ENCODE data around the gene ATP6V0A1.

Gene ATP6V0A1

DNA sequence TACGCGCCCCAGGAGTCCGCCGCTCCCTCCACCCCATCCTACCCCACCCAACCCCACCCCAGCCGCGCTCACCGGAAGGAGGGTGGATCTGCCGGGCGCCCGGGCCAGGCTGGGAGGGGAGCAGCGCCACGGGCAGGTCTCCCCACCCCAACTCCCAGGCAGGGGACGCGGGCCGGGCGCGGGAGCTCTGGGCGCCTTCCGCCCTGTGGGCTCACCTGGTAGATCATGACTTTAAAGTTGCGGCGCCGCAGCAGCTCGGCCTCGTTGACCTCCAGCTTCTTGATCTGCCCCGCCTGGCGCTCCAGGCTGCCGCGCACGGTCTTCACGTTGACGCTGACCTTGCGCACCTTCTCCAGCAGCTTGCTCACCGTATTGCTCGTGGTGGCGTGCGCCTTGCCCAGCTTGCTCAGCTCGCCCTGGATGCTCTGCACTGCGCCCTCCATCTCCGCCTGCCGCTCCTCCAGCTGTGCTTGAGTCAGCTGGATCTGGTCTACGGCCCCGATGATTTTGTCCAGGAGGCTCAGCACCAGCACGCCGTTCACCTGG, 36.2 kb upstream of the ATP6V0A1 start:
- H3K36me3 ChIP-seq = no peaks in the 10 kb centered on the region
- H3K27me3 ChIP-seq = no peaks in the 10 kb centered on the region
- TF ChIP-seq, protein P1, sequence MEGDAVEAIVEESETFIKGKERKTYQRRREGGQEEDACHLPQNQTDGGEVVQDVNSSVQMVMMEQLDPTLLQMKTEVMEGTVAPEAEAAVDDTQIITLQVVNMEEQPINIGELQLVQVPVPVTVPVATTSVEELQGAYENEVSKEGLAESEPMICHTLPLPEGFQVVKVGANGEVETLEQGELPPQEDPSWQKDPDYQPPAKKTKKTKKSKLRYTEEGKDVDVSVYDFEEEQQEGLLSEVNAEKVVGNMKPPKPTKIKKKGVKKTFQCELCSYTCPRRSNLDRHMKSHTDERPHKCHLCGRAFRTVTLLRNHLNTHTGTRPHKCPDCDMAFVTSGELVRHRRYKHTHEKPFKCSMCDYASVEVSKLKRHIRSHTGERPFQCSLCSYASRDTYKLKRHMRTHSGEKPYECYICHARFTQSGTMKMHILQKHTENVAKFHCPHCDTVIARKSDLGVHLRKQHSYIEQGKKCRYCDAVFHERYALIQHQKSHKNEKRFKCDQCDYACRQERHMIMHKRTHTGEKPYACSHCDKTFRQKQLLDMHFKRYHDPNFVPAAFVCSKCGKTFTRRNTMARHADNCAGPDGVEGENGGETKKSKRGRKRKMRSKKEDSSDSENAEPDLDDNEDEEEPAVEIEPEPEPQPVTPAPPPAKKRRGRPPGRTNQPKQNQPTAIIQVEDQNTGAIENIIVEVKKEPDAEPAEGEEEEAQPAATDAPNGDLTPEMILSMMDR (IDR thresholded peaks at IDR 0.05) = no peak
- H3K4me3 ChIP-seq = peak overlapping the region; percentile 86 to 99
- peak overlapping the region; percentile 98 to 100 for H3K27ac ChIP-seq
- H3K9me3 ChIP-seq = no peaks in the 10 kb centered on the region
- intact Hi-C loops (cut with DNase I; ENCODE audit: low total_unique reads) = loop anchor here (5.0 kb wide), 1 partner anchor 100 kb away; no protein-coding TSS in a partner anchor
- peak in 1 of 2 donors; percentile 74 for DNase-seq
- H3K4me1 ChIP-seq = peaks cover 0 to 58% (median 39%) of the 10 kb centered on the region in 4 donors

DNA sequence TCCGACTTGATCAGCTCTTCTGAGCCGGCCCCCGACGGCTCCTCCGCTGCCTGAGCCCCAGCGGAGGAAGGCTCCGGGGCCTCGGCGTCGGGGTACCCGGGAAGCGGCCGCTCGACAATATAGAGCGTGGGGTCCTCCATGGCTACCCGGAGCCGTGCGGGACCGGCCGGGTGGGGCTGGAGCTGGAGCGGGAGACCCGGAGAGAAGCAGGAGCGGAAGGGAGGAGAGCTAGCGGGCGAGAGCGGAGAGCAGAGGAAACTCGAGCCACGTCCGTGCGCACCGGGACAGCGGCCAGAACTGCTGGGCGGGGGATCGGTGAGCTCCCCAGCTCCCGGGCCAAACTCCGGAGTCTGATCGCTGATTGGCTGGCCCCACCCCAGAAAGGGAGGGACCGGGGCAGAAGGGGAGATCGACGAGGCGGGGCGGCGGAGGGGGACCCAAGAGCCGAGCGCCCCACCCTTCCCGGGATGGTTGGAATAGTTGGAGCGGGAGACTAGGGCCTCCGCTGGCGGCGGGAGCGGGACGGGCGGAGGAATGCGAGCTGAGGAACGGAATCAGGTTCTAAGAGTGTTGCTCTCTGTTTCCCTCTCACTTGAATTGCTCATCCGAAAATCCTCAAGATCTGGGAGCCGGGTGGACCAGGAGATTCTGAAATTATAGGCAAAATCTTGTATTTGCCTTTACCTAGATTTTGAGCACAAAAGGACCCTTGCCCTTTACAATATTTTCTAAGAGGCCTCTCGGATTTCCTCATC, 35.5 kb upstream of the ATP6V0A1 start, which contains the start of gene CAVIN1:
CAVIN1 (minus strand) TSS at position 299 of the 755 bp plus-strand sequence; CDS start at position 140, 159 bp downstream.
- Histone ChIP-seq H3K36me3 (no peaks in the 10 kb centered on the region), H3K4me1 (peaks cover 0 to 55% (median 36%) of the 10 kb centered on the region in 4 donors), H3K4me3 (peak within 1 kb of the TSS; percentile 86 to 99), H3K9me3 (no peaks in the 10 kb centered on the region), H3K27me3 (no peaks in the 10 kb centered on the region), H3K27ac (peak within 1 kb of the TSS; percentile 98 to 100)
- TF ChIP-seq, protein P1 (IDR thresholded peaks at IDR 0.05) = peak in 1 of 2 experiments; percentile 5
- peak; percentile 99 to 100 for DNase-seq
- intact Hi-C loops (cut with DNase I; ENCODE audit: low total_unique reads) = loop anchor here (5.0 kb wide), 1 partner anchor 99 kb away; no protein-coding TSS in a partner anchor

DNA sequence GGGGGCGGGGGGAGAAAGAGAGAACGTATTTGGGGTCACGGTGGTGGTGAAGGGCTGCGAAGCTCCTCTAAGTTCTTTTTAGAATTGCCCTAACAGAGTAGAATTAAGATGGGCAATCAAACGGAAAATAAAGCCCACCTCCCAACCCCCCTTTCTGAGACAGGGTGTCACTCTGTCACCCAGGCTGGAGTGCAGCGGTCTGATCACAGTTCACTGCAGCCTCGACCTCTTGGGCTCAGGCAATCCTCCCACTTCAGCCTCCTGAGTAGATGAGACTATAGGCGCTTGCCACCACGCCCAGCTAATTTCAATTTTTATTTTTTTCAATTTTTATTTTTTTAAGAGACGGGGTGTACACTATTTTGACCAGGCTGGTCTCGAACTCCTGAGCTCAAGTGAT, 34.9 kb upstream of the ATP6V0A1 start:
- no peaks in the 10 kb centered on the region for H3K27me3 ChIP-seq
- TF ChIP-seq, protein P1 (IDR thresholded peaks at IDR 0.05) = no peak
- no peak for DNase-seq
- no peaks in the 10 kb centered on the region for H3K9me3 ChIP-seq
- H3K36me3 ChIP-seq = no peaks in the 10 kb centered on the region
- intact Hi-C loops (cut with DNase I; ENCODE audit: low total_unique reads) = loop anchor here (5.0 kb wide), 1 partner anchor 99 kb away; no protein-coding TSS in a partner anchor
- H3K4me3 ChIP-seq = peak overlapping the region; percentile 86 to 99
- peak overlapping the region; percentile 98 to 100 for H3K27ac ChIP-seq
- H3K4me1 ChIP-seq = peaks cover 0 to 55% (median 35%) of the 10 kb centered on the region in 4 donors

DNA sequence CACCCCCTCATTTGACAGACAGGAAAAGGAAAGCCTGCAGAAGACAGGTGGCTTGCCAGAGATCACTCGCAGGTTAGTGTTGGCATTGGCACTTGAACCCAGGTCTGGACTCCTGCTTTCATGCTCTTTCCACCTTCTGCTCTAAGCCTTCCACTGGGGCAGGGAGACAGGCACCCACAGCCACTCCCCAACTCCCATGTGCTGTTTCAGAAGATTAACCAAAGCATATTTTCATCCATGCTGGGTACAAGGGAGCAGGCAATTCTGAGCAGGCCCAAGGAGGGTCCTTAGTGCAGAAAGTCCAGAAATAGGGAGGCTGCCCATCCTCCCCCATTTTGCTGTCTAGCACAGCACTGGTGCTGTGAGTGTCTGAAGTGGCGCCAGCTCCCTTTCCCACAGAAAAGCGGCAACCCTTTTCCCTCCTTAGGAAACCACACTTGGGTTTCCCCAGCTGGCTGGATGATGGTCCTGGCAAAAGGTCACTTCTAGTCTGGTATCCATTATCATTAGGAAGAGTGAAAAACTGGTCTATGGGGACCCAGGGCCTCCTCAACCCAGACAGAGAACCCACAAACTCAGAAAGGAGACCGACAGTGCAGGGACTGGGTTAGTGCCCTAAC, 33.6 kb upstream of the ATP6V0A1 start:
- peaks cover 0 to 45% (median 25%) of the 10 kb centered on the region in 4 donors for H3K4me1 ChIP-seq
- no peaks in the 10 kb centered on the region for H3K36me3 ChIP-seq
- H3K4me3 ChIP-seq = no peak overlapping the region
- H3K27me3 ChIP-seq = no peaks in the 10 kb centered on the region
- H3K27ac ChIP-seq = peak overlapping the region; percentile 18 to 100
- intact Hi-C loops (cut with DNase I; ENCODE audit: low total_unique reads) = loop anchor here (5.0 kb wide), 2 partner anchors 87 to 97 kb away; no protein-coding TSS in a partner anchor
- DNase-seq = peak in 1 of 2 donors; percentile 51
- TF ChIP-seq, protein P1 (IDR thresholded peaks at IDR 0.05) = no peak
- no peaks in the 10 kb centered on the region for H3K9me3 ChIP-seq

DNA sequence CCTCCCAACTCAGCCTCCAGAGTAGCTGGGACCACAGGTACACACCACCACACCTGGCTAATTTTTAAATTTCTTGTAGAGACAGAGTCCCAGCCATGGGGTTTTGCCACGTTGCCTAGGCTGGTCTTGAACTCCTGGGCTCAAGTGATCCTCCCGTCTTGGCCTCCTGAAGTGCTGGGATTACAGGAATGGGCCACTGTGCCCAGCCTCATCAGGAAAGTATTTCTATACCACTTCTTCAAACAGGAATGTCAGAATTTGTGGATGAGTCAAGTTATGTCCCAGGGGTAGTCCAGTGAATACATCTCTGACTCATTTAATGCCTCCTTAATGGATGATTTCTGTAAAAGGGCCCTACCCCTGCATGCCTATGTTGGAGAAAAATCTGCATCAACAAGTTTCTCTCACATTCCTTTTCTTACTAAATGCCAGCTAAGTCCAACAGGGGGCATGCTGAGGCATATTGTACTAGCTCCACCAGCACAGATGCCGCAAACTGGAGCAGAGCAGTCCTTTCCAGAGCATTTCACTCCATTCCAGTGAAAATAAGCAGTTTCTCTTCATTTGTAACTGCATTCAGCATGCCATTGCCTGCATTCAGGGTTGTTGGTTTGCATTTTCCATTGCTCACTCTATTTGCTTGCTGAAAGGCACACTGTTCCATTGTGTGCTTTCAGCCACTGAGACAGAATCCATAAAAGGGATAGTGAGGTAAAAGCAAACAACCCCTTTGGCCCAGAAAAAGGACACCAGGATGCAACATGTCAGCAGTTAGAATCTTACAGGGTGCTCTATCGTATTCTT, 30.3 kb upstream of the ATP6V0A1 start:
- Histone ChIP-seq H3K36me3 (no peaks in the 10 kb centered on the region), H3K4me1 (peaks cover 0 to 35% (median 15%) of the 10 kb centered on the region in 4 donors), H3K9me3 (no peaks in the 10 kb centered on the region), H3K4me3 (no peak overlapping the region), H3K27me3 (no peaks in the 10 kb centered on the region), H3K27ac (peak overlapping the region; percentile 45 to 62)
- intact Hi-C loops (cut with DNase I; ENCODE audit: low total_unique reads) = loop anchor here (5.0 kb wide), 1 partner anchor 84 kb away; no protein-coding TSS in a partner anchor
- TF ChIP-seq, protein P1 (IDR thresholded peaks at IDR 0.05) = peak; percentile 71 to 82
- DNase-seq = peak in 1 of 2 donors; percentile 76

Measured in tibial artery (tissue), 4 donors.